Peyer's patch (tissue), 4 donors: ENCODE results near the gene LDLRAD4.

Source experiments
- POLR2A ChIP-seq, 2 donors: fragments of 450-650 bp; IDR thresholded peaks; one replicate each; pipeline ENCODE4 v1.5.1; 2017; ENCODE audit warnings: antibody characterized with exemption in 2 of 2, mild to moderate bottlenecking in 2 of 2, moderate library complexity in 2 of 2
- TF ChIP-seq, protein P1 (sequence below), 6 experiments: fragments of 450-650 bp in 4 of 6; fragments of 200-600 bp in 2 of 6; sonication (generic) in 1 of 6; IDR thresholded peaks; one replicate each; pipeline ENCODE4 v1.5.1; 2017 to 2019; ENCODE audit warnings: antibody characterized with exemption in 6 of 6, mild to moderate bottlenecking in 3 of 6, moderate library complexity in 1 of 6

DNA sequence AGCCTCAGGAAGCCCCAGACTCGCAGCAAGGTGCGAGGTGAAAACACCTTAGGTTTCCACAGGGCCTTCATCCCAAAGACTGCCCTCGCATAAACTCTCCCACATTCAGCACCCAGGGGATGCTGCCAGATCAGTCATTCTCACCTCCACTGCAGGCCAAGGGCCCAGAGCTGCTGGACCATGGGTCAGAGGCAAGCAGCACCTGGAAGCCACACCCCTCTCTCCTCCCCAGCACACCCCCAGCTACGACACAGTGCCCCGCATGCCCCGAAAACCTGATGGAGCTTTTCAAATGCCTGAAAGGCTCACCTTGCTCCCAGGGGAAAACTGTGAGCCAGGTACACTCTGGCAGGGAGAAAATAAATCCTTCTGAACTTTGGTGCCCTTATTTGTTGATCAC, 31.9 kb upstream of the LDLRAD4 start:
- no peak for TF ChIP-seq POLR2A (IDR thresholded peaks at IDR 0.05)
- TF ChIP-seq, protein P1, sequence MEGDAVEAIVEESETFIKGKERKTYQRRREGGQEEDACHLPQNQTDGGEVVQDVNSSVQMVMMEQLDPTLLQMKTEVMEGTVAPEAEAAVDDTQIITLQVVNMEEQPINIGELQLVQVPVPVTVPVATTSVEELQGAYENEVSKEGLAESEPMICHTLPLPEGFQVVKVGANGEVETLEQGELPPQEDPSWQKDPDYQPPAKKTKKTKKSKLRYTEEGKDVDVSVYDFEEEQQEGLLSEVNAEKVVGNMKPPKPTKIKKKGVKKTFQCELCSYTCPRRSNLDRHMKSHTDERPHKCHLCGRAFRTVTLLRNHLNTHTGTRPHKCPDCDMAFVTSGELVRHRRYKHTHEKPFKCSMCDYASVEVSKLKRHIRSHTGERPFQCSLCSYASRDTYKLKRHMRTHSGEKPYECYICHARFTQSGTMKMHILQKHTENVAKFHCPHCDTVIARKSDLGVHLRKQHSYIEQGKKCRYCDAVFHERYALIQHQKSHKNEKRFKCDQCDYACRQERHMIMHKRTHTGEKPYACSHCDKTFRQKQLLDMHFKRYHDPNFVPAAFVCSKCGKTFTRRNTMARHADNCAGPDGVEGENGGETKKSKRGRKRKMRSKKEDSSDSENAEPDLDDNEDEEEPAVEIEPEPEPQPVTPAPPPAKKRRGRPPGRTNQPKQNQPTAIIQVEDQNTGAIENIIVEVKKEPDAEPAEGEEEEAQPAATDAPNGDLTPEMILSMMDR (IDR thresholded peaks at IDR 0.05), result no peak
